Ectodermal cell (in vitro differentiated cells): ENCODE measurements around the gene NCKAP5L.
"Not testable (repeated sequence)": the region's sequence is repeated elsewhere in the genome, so short reads cannot be mapped to it uniquely, and the experiment has no call there.

Experiments
- H3K27ac ChIP-seq: 2 replicates; pipeline ENCODE4 v1.7.0; 2013; ENCODE audit warnings: mild to moderate bottlenecking, low read depth, low read length; ENCODE audit not compliant: insufficient read depth, poor library complexity, severe bottlenecking
- H3K27me3 ChIP-seq: 2 replicates; pipeline ENCODE4 v1.7.0; 2013; ENCODE audit warnings: mild to moderate bottlenecking, low read length; ENCODE audit not compliant: insufficient read depth, control insufficient read depth, poor library complexity, severe bottlenecking
- H3K36me3 ChIP-seq: one replicate; pipeline ENCODE4 v1.7.0; 2013; ENCODE audit warnings: low read length; ENCODE audit not compliant: control insufficient read depth, insufficient read depth
- H3K4me1 ChIP-seq: one replicate; pipeline ENCODE4 v1.7.0; 2013; ENCODE audit warnings: low read length; ENCODE audit not compliant: control insufficient read depth, insufficient read depth
- H3K4me3 ChIP-seq: 2 replicates; pipeline ENCODE4 v1.7.0; 2013; ENCODE audit warnings: low read depth, low read length, control low read depth; ENCODE audit not compliant: insufficient read depth
- H3K9me3 ChIP-seq: 2 replicates; pipeline ENCODE4 v1.7.0; 2013; ENCODE audit warnings: mild to moderate bottlenecking, low read length, moderate library complexity; ENCODE audit not compliant: control insufficient read depth
- WGBS, 2 experiments: methylation state at CpG; one replicate each; pipeline ENCODE4 v1.1.7; 2013; ENCODE audit warnings: missing lambda C conversion rate in 2 of 2; 5-methylcytosine and 5-hydroxymethylcytosine counted together

The NCKAP5L gene

DNA sequence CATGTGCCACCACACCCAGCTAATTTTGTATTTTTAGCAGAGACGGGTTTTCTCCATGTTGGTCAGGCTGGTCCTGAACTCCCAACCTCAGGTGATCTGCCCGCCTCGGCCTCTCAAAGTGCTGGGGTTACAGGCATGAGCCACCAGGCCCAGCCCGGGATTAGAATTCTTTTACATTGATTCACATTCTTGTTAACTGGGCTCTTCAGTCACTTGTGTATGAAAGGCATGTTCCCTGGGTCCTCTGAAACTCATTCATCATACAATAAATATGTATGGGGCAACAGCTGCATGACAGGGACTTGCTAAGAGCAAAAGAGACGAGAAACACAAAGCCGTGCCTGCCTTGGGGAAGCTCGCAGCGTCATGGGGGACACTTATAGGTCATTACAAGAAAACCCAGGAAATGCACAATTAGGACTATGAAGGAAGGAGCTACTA lies 43.6 kb upstream of the NCKAP5L start:
- not testable (repeated sequence) for H3K27me3 ChIP-seq, H3K4me3 ChIP-seq, H3K9me3 ChIP-seq, H3K27ac ChIP-seq, H3K36me3 ChIP-seq, H3K4me1 ChIP-seq
- 92 to 95% methylated on average over 8 of the region's 8 CpGs for WGBS, 2 experiments

DNA sequence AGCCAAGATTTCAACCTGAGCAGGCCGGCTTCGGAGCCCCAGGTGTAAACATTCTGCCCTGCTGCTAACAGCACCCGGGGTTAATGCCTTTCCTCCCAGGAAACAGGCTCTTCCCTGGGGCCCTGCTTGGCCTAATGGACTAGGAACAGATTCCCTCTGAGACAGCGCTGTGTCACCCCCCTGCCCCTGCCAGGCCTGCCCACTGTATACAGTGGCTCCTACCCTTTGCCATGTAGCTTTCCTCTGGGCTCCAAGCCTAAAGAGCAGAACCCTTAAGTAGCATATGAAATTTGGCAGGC lies 43.0 kb upstream of the NCKAP5L start:
- Histone ChIP-seq H3K4me3 (no peak overlapping the region), H3K36me3 (no peaks in the 10 kb centered on the region), H3K27ac (no peak overlapping the region), H3K9me3 (no peaks in the 10 kb centered on the region), H3K4me1 (no peaks in the 10 kb centered on the region), H3K27me3 (peaks cover 5% of the 10 kb centered on the region)
- WGBS, 2 experiments, result 89% methylated on average over 4 of the region's 4 CpGs

DNA sequence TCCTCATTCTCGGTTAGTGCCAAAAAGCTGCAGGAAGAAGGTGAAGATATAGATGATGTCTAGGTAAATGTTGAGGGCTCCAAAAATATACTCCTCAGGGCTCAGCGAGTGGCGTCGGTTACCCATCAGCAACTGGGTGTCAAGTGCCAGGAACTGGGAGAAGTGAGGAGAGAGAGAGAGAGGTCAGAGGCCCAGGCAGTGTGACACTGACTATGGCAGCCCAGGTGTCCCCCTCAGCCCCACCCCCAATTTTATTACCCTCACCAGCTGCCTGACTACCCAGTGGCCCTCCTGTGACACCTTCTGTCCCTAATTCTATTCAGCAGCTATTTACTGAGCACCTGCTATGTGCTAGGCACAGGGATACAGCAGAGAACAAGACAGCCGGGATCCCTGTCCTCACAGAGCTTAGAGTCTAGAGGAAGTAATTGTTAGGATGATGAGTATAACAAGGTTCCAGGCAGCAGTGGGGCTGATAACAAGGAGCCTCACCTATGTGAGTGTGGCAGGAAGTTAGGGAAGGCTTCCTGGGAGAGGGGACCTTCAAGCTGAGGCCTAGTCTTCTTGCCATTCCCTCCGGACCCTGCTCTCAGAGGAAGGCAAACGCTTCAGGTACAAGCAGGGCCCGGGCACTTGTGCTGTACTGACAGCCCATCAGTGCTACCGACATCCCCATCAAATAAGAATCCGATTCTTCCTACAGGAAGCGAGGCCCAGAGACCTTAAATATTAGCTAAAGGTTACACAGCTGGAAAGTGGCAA lies 42.5 kb upstream of the NCKAP5L start:
- no peak overlapping the region for H3K4me3 ChIP-seq
- H3K9me3 ChIP-seq, result no peaks in the 10 kb centered on the region
- H3K36me3 ChIP-seq, result no peaks in the 10 kb centered on the region
- 93 to 95% methylated on average over 11 of the region's 11 CpGs for WGBS, 2 experiments
- H3K4me1 ChIP-seq, result no peaks in the 10 kb centered on the region
- H3K27ac ChIP-seq, result no peak overlapping the region
- H3K27me3 ChIP-seq, result peaks cover 5% of the 10 kb centered on the region

DNA sequence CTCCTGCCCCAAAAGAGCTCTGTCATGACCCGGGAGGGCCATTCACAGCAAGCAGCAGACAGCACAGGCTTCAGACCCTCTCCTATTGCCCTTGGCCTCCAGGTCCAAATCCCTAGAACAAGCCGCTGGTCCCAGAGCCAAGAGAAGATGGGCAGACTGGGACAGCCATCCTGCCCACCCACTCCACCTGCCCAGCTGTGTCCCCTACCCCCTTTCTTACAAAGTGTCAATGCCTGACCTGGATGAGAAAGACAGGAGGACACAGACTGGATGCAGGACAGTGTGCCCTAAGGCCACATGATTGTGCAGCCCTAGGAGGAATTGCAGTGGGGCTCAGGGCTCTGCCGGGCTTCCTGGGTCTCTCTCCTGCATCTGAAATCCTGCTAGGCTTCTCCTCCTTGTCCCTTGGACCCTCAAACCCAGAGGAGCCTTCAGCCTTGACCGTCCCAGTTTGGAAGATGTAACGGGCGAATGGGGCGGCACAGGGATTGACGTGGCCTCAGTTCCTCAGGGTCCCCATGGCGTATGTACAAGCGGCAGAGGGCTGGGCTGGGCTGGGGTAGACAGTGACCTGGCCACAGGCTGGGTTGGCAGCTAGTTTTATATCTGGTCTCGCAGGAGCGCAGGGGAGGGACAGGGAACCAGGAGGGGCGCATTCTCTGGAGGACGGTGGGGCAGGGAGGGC lies 41.7 kb upstream of the NCKAP5L start:
- no peak overlapping the region for H3K27ac ChIP-seq

DNA sequence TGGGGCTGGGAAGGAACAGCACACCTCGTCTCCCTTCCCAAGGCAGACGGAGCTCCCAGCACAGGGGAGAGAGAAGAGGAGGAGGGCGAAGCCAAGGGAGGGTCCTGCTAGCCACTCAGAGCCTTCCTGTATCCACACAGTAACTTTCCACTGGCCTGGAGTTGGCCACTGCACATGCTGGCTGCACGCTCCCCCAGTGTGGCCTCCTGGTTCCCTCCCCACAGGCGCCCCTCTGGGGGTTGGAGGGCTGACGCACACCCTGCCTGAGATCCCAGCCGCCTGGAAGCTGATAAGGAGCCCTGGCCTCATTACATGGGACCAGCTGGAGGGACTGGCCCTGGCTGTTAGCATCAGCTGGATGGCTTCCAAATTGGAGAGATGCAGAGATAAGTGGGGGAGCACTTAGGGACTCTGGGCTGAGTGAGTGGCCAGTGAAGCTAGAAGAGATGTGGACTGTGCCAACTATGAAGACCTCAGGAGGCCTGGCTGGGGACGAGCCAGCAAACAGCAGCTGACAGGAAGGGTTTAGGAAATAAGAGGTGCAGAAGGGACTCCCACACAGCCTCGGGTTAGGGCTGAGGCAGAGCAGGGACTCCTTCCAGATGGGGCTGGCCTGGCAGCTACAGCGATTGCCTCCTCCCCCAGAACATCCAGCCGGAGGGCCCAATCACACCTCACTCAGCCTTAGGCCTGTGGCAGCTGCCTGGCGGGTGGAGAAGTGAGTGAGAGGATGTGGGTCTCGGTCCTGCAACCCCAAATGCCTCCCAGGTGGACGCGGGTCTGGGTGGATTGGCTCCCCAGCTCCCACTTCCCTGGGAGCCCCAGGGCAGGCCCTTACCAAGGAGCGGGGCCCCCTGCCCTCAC lies 41.0 kb upstream of the NCKAP5L start:
- no peaks in the 10 kb centered on the region for H3K36me3 ChIP-seq
- H3K27me3 ChIP-seq, result peaks cover 5% of the 10 kb centered on the region
- H3K4me3 ChIP-seq, result no peak overlapping the region
- H3K9me3 ChIP-seq, result no peaks in the 10 kb centered on the region
- no peak overlapping the region for H3K27ac ChIP-seq
- no peaks in the 10 kb centered on the region for H3K4me1 ChIP-seq
- WGBS, 2 experiments, result 82 to 88% methylated on average over 15 to 16 of the region's 16 CpGs

More for the DNA sequence above, 41.7 kb upstream of the NCKAP5L start:
- no peaks in the 10 kb centered on the region for H3K9me3 ChIP-seq
- H3K4me3 ChIP-seq, result no peak overlapping the region
- no peaks in the 10 kb centered on the region for H3K4me1 ChIP-seq
- WGBS, 2 experiments, result 94 to 96% methylated on average over 14 of the region's 14 CpGs
- no peaks in the 10 kb centered on the region for H3K36me3 ChIP-seq
- H3K27me3 ChIP-seq, result peaks cover 5% of the 10 kb centered on the region

DNA sequence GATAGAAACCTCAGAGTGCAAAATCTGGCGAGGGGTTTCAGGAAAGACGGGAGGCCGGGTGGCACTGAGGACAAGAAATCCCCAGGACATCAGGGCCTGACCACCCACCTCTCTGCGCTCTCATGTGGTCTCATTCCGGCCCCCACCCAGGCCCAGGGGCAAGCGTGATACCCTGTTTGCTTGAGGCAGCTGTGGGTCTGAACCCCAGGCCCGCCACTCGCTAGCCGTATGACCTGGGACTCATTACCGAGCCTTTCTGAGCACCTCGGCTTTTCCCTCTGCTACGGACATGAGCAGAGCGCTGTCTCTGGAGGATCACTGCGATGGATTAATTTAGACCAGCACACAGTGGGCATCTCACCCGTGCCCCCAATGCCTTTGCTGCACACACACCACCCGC lies 40.2 kb upstream of the NCKAP5L start:
- no peaks in the 10 kb centered on the region for H3K9me3 ChIP-seq
- H3K27me3 ChIP-seq, result peaks cover 5% of the 10 kb centered on the region
- H3K4me3 ChIP-seq, result no peak overlapping the region
- H3K4me1 ChIP-seq, result no peaks in the 10 kb centered on the region
- 94% methylated on average over 16 of the region's 16 CpGs for WGBS, 2 experiments
- H3K27ac ChIP-seq, result no peak overlapping the region
- H3K36me3 ChIP-seq, result no peaks in the 10 kb centered on the region

DNA sequence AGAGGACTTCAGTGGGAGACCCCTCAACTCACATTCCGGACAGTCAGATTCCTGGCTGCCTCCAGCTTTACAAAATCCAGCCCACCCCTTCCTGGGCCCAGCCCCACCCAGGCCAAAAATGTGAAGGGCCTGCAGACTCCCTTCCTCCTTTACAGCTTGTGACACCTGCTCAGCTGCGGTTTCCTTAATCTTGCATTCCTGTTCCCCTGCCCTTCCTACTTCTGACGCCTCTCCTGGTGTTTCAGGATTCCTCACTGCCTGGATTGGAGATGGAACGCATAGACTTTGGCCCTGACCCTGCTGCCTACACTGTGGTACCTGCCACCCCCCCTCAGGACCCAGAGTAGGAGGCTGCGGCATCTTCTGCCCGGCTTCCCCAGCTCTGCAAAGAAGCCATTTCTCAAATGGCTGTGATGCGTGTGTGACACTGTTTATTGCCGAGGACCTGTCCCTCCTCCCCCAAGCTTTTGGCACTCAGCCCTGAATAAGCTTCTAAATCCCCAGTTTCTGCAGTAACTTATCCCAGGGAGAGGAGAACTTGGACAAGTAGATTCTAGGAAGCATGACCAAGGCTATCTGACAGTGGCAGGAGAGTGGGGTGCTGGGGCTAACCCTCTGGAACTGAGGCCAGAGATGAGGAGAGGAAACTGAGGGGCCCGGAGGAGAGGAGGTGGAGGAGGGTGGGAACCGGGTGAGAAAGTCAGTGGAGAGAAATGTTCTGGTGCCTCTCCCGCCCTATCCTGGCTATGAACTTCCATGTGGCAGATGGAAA lies 39.5 kb upstream of the NCKAP5L start:
- Histone ChIP-seq H3K27me3 (peaks cover 5% of the 10 kb centered on the region), H3K27ac (no peak overlapping the region)
- WGBS, 2 experiments, result 84 to 88% methylated on average over 11 of the region's 11 CpGs

DNA sequence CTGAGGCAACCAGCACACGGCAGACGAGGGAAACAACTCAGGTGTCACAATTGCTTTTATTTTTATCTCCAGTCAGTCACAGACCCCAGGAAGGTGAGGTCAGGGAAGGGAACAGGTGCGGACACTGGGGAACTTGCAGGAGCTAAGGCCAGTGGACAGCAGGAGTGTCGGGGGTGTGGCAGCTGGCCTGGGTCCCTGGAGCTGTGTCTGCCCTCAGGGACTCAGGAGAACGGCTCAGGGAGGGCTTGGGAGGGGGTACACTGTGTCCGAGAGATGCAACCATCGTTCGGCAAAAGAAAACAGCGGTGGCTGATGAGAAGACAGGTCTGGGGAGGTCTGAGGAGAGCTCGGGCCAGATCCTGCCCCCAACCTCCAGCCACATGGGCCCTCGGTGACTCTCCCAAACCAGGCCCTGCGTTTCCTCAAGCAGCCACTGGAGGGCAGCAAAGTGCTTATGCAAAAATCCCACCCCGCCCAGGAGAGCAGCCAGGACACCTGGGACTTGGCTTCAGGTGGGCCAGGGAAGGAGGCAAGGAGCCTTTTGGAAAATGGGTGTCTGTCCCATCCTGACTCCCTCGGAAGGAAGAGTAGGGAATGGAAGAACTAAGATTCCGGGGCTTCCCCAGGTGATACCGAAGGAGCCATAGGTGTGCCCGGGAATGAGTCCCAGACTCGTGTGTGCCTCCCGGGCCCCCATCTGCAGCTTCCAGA lies 38.8 kb upstream of the NCKAP5L start:
- Histone ChIP-seq H3K27ac (no peak overlapping the region), H3K27me3 (peaks cover 5% of the 10 kb centered on the region), H3K36me3 (no peaks in the 10 kb centered on the region), H3K9me3 (no peaks in the 10 kb centered on the region), H3K4me3 (no peak overlapping the region), H3K4me1 (no peaks in the 10 kb centered on the region)
- 50 to 53% methylated on average over 19 of the region's 19 CpGs for WGBS, 2 experiments

More for the DNA sequence above, 39.5 kb upstream of the NCKAP5L start:
- H3K36me3 ChIP-seq, result no peaks in the 10 kb centered on the region
- H3K4me1 ChIP-seq, result no peaks in the 10 kb centered on the region
- no peak overlapping the region for H3K4me3 ChIP-seq
- no peaks in the 10 kb centered on the region for H3K9me3 ChIP-seq

DNA sequence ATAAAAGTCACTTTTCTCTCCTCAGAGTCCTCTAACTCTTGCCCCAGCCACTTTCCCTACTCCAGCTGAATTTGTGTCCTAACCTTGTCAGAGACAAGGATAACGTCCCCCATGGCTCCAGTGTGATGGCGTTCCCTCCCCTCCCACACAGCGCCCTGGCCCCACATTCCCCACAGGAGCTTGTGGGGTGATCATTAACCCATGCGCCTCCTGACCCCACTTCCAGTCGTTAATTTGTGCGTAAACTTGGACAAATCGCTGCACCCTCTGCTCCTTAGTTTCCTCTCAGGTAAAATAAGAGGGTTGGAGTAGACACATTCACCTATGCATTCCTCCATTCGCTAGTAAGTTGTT lies 37.5 kb upstream of the NCKAP5L start:
- no peaks in the 10 kb centered on the region for H3K36me3 ChIP-seq
- H3K4me3 ChIP-seq, result no peak overlapping the region
- no peaks in the 10 kb centered on the region for H3K9me3 ChIP-seq
- H3K4me1 ChIP-seq, result no peaks in the 10 kb centered on the region
- no peak overlapping the region for H3K27ac ChIP-seq
- 92 to 93% methylated on average over 8 of the region's 8 CpGs for WGBS, 2 experiments
- H3K27me3 ChIP-seq, result peaks cover 5% of the 10 kb centered on the region
